HAP-1 (cell line): Measurements from ENCODE around the gene TNIP1.

Experiments
- DNase-seq, 2 experiments: peaks; one replicate each; pipeline ENCODE4 v3.0.0-alpha.2; 2016 to 2020; ENCODE audit warnings: low spot score in 2 of 2
- H3K27me3 ChIP-seq: fragments of 250-450 bp; sonication (Bioruptor Pico); 2 replicates; pipeline ENCODE4 v1.5.1; 2020; ENCODE audit warnings: low read depth, mild to moderate bottlenecking, moderate library complexity
- H3K36me3 ChIP-seq: fragments of 250-450 bp; sonication (Bioruptor Pico); replicated peaks from 2 replicates; pipeline ENCODE4 v1.5.1; 2020; ENCODE audit warnings: mild to moderate bottlenecking
- H3K4me1 ChIP-seq: fragments of 250-450 bp; sonication (Bioruptor Pico); 2 replicates; pipeline ENCODE4 v1.5.1; 2020; ENCODE audit warnings: mild to moderate bottlenecking
- H3K4me3 ChIP-seq: fragments of 250-450 bp; sonication (Bioruptor Pico); 2 replicates; pipeline ENCODE4 v1.5.1; 2020; ENCODE audit warnings: mild to moderate bottlenecking, moderate library complexity
- H3K9me3 ChIP-seq: fragments of 250-450 bp; sonication (Bioruptor Pico); 2 replicates; pipeline ENCODE4 v1.5.1; 2020; ENCODE audit warnings: mild to moderate bottlenecking, moderate library complexity
- in situ Hi-C: fragments of 300-500 bp; cut with MboI; formaldehyde crosslinking; loops from 3 replicates; pipeline ENCODE4 v1.14.3; 2020; ENCODE audit warnings: low sequenced_read_pairs, inconsistent platforms, mixed read lengths

Gene TNIP1

GRCh38 chr5:151115272-151115905 lies 34.6 kb upstream of the TNIP1 start:
- DNase-seq = peak; percentile 44 to 83
- in situ Hi-C loops = no loop called here
- H3K9me3 ChIP-seq = no peaks in the 10 kb centered on the region
- H3K4me3 ChIP-seq = no peak overlapping the region
- no peaks in the 10 kb centered on the region for H3K4me1 ChIP-seq
- H3K27me3 ChIP-seq = no peaks in the 10 kb centered on the region
- peaks cover 24% of the 10 kb centered on the region for H3K36me3 ChIP-seq

GRCh38 chr5:151113651-151114050 lies 32.8 kb upstream of the TNIP1 start:
- H3K36me3 ChIP-seq = peaks cover 34% of the 10 kb centered on the region
- H3K4me1 ChIP-seq = no peaks in the 10 kb centered on the region

GRCh38 chr5:151110992-151111391 lies 30.2 kb upstream of the TNIP1 start:
- Histone ChIP-seq H3K27me3 (no peaks in the 10 kb centered on the region), H3K4me3 (no peak overlapping the region), H3K4me1 (no peaks in the 10 kb centered on the region), H3K36me3 (peaks cover 40% of the 10 kb centered on the region), H3K9me3 (no peaks in the 10 kb centered on the region)
- no peak for DNase-seq
- in situ Hi-C loops = no loop called here

More at GRCh38 chr5:151113651-151114050, 32.8 kb upstream of the TNIP1 start:
- in situ Hi-C loops = no loop called here
- DNase-seq = no peak
- Histone ChIP-seq H3K27me3 (no peaks in the 10 kb centered on the region), H3K4me3 (no peak overlapping the region), H3K9me3 (no peaks in the 10 kb centered on the region)

GRCh38 chr5:151110122-151110681 lies 29.4 kb upstream of the TNIP1 start:
- Histone ChIP-seq H3K4me3 (no peak overlapping the region), H3K36me3 (peaks cover 44% of the 10 kb centered on the region)
- in situ Hi-C loops = no loop called here

GRCh38 chr5:151108566-151108965 lies 27.7 kb upstream of the TNIP1 start:
- H3K36me3 ChIP-seq = peaks cover 45% of the 10 kb centered on the region
- no peak overlapping the region for H3K4me3 ChIP-seq
- in situ Hi-C loops = no loop called here
- no peaks in the 10 kb centered on the region for H3K4me1 ChIP-seq
- DNase-seq = no peak
- H3K27me3 ChIP-seq = no peaks in the 10 kb centered on the region
- no peaks in the 10 kb centered on the region for H3K9me3 ChIP-seq

More at GRCh38 chr5:151110122-151110681, 29.4 kb upstream of the TNIP1 start:
- Histone ChIP-seq H3K9me3 (no peaks in the 10 kb centered on the region), H3K4me1 (no peaks in the 10 kb centered on the region), H3K27me3 (no peaks in the 10 kb centered on the region)
- no peak for DNase-seq

GRCh38 chr5:151107738-151108520 lies 27.1 kb upstream of the TNIP1 start:
- DNase-seq = no peak
- H3K36me3 ChIP-seq = peaks cover 47% of the 10 kb centered on the region

GRCh38 chr5:151107084-151107483 lies 26.2 kb upstream of the TNIP1 start:
- in situ Hi-C loops = no loop called here
- no peak for DNase-seq
- no peaks in the 10 kb centered on the region for H3K27me3 ChIP-seq

More at GRCh38 chr5:151107738-151108520, 27.1 kb upstream of the TNIP1 start:
- no peaks in the 10 kb centered on the region for H3K27me3 ChIP-seq
- no peaks in the 10 kb centered on the region for H3K9me3 ChIP-seq
- in situ Hi-C loops = no loop called here
- H3K4me1 ChIP-seq = no peaks in the 10 kb centered on the region
- no peak overlapping the region for H3K4me3 ChIP-seq

GRCh38 chr5:151106509-151106908 lies 25.7 kb upstream of the TNIP1 start:
- H3K36me3 ChIP-seq = peaks cover 51% of the 10 kb centered on the region
- H3K4me1 ChIP-seq = no peaks in the 10 kb centered on the region

More at GRCh38 chr5:151107084-151107483, 26.2 kb upstream of the TNIP1 start:
- Histone ChIP-seq H3K36me3 (peaks cover 50% of the 10 kb centered on the region), H3K4me3 (no peak overlapping the region), H3K9me3 (no peaks in the 10 kb centered on the region), H3K4me1 (no peaks in the 10 kb centered on the region)

GRCh38 chr5:151106043-151106442 lies 25.2 kb upstream of the TNIP1 start:
- in situ Hi-C loops = no loop called here
- Histone ChIP-seq H3K36me3 (peaks cover 51% of the 10 kb centered on the region), H3K9me3 (no peaks in the 10 kb centered on the region), H3K4me3 (no peak overlapping the region), H3K27me3 (no peaks in the 10 kb centered on the region), H3K4me1 (no peaks in the 10 kb centered on the region)
- no peak for DNase-seq

More at GRCh38 chr5:151106509-151106908, 25.7 kb upstream of the TNIP1 start:
- Histone ChIP-seq H3K4me3 (no peak overlapping the region), H3K9me3 (no peaks in the 10 kb centered on the region), H3K27me3 (no peaks in the 10 kb centered on the region)
- no peak for DNase-seq
- in situ Hi-C loops = no loop called here

GRCh38 chr5:151105561-151105960 lies 24.7 kb upstream of the TNIP1 start:
- Histone ChIP-seq H3K9me3 (no peaks in the 10 kb centered on the region), H3K27me3 (no peaks in the 10 kb centered on the region), H3K4me1 (no peaks in the 10 kb centered on the region), H3K36me3 (peaks cover 48% of the 10 kb centered on the region), H3K4me3 (no peak overlapping the region)
- no peak for DNase-seq
- in situ Hi-C loops = no loop called here

- Histone ChIP-seq H3K4me3 (no peak overlapping the region), H3K4me1 (no peaks in the 10 kb centered on the region), H3K36me3 (peaks cover 47% of the 10 kb centered on the region), H3K9me3 (no peaks in the 10 kb centered on the region), H3K27me3 (no peaks in the 10 kb centered on the region)
- DNase-seq = no peak
- in situ Hi-C loops = no loop called here
Observed at GRCh38 chr5:151104795-151105194, 24.0 kb upstream of the TNIP1 start.

GRCh38 chr5:151101746-151102145 lies 20.9 kb upstream of the TNIP1 start:
- no peaks in the 10 kb centered on the region for H3K27me3 ChIP-seq
- DNase-seq = no peak
- H3K36me3 ChIP-seq = peaks cover 24% of the 10 kb centered on the region
- H3K4me3 ChIP-seq = no peak overlapping the region
- no peaks in the 10 kb centered on the region for H3K9me3 ChIP-seq
- no peaks in the 10 kb centered on the region for H3K4me1 ChIP-seq
- in situ Hi-C loops = no loop called here

GRCh38 chr5:151101151-151101550 lies 20.3 kb upstream of the TNIP1 start:
- H3K27me3 ChIP-seq = no peaks in the 10 kb centered on the region
- no peaks in the 10 kb centered on the region for H3K9me3 ChIP-seq
- in situ Hi-C loops = no loop called here
- no peak for DNase-seq
- H3K4me3 ChIP-seq = no peak overlapping the region
- H3K4me1 ChIP-seq = no peaks in the 10 kb centered on the region
- peaks cover 19% of the 10 kb centered on the region for H3K36me3 ChIP-seq

GRCh38 chr5:151100681-151101080 lies 19.8 kb upstream of the TNIP1 start:
- Histone ChIP-seq H3K4me3 (no peak overlapping the region), H3K4me1 (no peaks in the 10 kb centered on the region), H3K9me3 (no peaks in the 10 kb centered on the region), H3K36me3 (peaks cover 18% of the 10 kb centered on the region), H3K27me3 (no peaks in the 10 kb centered on the region)
- DNase-seq = no peak
- in situ Hi-C loops = no loop called here
